GM21515 (cell line): ENCODE data around the gene TRABD2B.
A peak's percentile ranks its signal among the peaks of the same experiment; 100 is the strongest.

Experiments used
- ATAC-seq: cut with Tn5 transposase; IDR thresholded peaks from one replicate; pipeline ENCODE4 v1.9.1; 2021; ENCODE audit not compliant: unreplicated experiment

Gene TRABD2B

DNA sequence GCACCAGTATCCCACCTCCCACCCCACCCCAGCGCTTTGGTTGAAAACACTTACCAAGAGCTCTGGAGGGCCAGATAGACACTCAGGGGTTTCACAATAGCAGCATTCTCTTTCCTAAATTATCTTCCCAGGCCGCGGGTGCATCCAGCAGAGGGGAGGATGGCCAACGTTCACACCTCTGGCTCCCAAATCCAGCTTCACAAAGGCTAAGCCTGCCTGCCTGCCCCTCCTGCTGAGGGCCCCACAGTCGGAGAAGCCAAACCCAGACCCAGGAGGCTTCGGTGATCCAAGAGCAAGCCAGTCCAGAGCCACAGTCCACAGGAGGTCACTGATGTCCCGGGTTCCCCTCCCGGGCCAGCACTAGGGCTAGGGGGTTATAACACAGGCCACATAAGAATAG lies 231.9 kb downstream of the TRABD2B start:
- no peak for ATAC-seq

DNA sequence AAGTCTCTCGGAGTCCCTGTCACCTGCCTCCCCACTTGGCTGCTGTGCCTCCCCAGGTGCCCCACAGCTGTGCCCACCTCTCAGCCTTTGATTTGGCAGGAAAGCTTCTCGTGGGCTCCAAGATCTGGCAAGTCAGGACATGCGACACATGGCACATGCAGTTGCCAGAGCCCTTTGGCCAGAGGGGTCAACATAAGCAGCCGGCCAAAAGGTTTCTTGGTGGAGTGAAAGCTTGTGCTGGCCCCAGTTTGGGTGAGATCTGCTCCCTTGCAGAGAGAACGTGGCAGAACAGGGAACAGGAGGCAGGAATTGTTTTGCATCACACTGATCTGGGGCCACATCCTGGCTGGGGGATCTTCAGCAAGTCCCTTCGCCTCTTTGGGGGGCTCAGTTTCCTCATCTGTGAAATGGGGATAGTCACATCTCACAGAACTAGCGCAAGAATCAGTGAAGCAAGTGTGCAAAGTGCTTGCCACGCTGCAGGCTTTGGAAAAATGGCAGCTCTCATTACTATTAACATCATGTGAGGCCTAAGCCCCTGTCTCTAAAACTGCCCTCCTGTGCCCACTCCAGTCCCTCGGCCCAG lies 232.6 kb downstream of the TRABD2B start:
- no peak for ATAC-seq

DNA sequence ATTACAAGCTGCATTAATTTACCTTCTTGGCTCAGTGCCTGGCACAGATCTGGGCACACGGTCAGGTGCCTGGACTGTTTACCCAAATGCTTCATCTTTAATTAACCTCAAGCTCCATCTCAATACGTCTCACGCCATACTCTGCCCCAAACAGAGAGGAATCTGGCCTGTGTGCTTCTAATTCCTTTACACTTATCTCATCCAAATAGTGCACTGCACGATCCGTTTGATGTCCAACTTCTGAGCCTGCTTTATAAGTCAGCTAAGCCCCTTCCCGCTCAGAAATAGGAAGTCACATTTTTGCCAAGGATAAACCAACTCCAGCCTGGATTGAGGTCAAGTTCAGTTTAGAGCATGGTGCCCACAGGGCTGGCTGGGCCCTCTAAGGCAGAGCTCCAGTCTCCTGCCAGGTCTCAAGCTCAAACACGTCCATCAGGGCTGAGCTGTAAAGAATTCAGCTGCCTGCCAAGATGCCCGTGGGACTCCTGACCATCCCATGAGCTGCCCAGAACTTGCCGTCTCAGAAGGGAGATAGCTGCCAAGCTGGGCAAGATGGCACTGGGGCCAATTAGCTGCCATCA lies 233.5 kb downstream of the TRABD2B start:
- ATAC-seq, result no peak

DNA sequence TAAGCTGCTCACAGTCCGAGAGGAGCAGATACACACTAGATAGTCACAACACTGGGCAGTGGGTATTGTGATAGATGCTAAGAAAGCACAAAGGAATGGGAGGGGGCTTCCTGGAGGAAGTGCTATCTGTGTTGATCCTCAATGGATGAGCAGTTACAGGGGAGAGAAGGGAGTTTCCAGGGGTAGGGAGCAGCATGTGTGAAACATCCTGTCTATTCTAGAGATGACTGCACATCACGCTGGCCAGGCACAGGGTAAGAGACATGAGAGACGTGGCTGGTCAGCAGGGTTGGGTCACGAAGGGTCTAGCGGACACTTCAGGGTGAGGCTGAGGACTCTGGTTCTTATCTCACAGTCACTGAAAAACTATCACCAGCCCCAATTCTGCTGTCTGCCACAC lies 235.2 kb downstream of the TRABD2B start:
- no peak for ATAC-seq

DNA sequence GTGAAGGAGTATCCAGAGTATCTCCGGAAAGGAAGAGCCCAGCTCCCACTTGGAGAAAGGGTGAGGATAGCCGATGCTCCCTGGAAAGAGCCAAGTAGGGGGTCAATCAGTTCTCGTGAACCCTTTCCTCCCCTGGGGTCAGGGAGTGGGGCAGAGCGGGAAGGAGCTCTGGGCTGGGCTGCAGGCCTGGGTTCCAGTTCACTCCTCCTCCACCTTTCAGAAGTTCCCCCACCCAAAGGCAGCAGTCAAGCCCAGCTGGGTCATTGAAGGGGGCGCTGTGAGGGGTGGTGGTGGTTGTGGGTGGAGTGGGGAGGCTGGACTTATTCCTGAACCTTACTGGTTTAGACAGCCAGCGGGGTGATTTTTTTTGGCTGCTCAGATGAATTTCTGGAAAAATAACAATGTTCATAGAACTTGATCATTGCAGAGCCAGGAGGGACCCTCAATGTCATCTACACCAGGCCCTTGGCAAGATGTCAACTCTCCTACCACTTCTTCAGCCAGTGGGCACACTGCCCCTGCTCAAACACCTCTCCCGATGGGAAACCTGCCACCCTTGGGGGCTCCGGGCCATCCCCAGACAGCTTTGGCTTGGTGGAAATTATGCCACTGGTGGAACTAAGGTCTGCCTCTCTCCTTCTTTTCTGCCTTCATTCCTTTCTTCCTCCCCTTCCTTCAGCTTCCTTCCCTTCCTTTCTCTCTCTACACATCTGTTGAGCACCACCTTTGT lies 235.8 kb downstream of the TRABD2B start:
- no peak for ATAC-seq

DNA sequence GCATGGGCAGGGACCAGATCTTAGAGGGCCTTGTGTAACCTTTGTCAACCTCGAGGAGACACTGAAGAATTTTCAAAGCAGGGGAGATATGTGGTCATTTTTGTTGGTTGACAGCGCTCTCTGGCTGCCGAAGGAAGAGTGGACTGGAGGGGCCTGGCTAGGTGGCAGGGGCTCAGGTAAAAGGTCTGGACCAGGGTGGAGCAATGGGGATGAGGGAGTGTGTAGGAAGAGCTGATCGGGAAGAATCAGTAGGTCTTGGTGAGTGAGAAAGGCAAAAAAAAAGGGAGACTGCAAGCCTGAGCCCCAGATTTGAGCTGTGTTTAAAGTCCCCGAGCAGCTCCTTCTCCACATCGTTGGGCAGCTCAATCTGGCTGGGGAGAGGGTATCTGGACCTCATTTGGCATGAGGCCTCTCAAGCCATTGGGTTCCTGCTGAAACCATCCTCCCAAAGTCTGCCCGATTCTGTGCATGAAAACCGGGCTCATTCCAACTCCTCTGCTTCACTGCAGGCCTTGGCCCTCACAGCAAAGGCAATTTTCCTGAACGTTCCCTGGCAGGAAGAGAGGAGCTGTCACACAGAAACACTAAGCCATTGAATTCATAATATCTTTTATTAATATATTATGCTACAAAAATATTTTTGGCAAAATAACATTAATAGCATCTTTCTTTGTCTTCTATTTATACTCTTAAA lies 237.1 kb downstream of the TRABD2B start:
- no peak for ATAC-seq

DNA sequence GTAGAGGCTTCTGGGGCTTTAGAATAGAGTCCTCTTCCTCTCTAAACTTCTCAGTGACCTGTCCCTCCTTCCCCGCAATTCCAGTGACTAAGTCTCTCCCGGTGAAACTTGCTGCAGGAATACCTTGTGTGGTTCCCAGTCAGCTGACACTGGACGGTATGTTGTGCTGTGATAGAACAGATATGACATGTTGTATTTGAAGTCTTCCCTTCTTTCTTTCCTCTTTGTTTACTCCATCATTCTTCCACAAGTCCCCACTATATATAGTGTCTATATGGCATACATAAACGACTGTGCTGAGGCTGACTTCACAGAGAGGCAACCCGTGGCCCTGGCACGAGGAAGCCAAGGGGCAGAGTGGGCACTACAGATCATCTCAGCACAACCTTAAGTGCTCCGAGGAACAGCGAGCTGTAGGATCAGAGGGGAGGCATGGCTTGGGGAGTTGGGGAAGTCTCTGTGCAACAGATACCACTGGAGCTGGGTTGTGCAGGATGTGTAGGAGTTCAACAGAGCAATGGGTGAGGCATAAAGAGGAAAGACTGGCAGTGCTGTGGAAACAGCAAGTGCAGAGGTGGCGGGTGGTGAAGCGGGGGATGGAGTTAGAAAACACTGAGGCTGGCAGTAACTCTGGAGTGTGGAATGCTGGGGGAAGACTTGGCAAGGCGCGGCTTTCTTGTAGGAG lies 237.8 kb downstream of the TRABD2B start:
- no peak for ATAC-seq

DNA sequence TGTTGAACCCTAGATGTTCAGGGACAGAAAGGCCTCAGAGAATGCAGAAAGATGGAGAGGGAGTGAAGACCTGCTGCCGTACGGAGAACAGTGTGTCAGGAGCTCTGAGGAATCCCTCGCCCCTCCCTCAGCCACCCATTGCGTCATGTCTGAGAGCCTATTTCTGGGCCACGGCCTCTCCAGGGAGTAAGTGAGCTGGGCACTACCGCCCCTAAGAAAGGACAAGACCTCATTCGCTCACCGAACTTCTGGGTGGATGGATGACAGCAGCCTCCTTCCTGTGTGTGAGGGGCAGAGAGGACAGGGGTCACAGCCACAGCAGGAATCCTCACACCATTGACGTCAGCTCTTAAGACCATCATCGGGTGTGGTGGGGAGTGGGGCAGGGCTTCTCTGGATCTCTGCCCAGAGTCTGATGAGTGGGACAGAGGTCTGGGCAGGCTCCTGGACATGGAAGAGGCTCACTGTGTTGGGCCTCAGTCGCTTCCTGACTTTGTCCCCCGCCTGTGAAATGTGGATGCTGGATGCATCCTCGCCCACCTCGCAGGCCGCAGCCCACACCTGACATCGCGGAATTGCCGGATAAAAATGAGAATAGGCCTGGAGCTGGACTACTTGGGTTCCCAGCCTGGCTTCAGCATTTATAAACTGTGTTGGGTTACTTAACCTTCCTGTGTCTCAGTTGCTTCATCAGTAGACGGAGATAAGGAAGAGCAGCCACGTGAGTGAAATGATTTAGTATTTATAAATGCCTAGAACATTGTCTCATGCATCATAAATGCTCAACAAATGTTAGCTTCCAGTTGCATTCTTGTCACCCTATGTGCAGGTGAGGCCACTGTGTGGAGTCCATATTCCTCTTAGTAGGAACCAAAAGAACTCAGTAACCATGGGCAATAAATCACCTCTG lies 238.6 kb downstream of the TRABD2B start:
- ATAC-seq, result no peak

DNA sequence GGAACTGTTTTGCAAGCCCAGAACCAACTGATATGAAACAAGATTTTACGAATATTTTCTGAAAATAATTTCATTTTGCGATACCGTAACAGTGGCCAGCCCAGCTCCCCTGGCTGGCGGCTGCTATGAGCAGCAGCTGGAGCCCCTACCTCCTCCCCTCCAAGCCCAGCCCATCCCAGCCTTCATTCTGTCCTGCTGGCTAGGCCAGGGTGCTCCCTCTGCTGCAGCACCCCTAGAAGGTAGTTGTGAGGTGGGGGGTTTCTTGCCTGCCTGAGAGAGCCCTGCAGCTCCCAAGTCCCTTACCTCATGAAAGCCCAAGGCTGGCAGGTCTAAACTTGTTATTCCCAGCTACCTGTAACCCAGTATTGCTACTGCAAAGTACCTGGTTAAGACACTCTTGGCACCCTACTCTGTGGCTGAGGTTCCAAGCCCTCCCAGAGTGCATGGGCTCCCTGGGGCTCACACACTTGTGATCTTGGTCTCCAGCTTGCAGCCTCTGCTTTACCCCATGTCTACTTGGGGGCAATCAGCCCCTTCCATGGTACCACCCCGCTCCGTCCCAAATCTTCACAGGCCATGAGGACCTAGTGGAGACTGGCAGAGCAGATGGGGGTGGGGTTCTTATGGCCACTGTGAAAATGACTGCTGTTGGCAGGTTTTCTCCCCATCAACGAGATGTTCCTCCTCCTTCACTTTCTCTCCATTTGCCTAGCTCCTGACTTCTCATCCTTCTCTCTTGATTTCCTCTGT lies 239.8 kb downstream of the TRABD2B start:
- ATAC-seq, result no peak

DNA sequence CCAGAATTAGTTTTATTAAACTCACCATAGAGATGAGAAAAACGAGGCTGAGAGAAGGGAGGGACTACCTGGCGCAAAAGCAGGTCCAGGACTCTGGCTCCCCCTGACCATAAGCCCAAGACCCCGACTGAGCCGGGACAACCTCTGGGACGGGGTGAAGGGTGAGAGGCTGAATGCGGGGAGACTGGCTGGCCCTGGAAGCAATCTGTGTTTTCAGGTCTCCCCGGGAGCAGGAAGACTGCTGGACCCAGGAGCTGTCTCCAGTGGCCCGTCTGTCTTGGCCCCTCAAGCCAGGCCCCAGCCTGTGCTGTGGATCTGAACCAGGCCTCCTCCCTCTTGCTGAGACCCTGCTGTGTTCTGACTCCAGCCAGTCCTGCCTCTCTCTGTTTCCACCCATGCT lies 240.8 kb downstream of the TRABD2B start:
- no peak for ATAC-seq

DNA sequence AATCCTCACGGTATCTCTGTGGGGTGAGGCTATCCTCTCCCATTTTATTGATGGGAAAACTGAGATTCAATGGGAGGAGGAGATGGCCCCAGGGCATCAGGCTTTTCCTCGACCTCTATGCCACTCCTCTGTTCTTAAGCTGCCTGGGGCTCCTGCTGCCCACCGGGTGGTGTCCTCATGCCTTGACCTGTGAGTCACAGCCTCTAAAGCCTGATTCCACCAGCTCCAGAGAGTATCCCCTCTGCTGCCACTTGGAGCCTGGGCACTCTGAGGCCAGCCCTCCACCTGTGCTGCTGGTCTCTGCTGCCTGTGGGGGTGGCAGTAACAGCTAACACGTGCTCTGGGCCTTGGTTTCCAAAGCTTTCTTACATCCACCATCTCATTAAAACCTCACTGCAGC lies 241.2 kb downstream of the TRABD2B start:
- no peak for ATAC-seq

DNA sequence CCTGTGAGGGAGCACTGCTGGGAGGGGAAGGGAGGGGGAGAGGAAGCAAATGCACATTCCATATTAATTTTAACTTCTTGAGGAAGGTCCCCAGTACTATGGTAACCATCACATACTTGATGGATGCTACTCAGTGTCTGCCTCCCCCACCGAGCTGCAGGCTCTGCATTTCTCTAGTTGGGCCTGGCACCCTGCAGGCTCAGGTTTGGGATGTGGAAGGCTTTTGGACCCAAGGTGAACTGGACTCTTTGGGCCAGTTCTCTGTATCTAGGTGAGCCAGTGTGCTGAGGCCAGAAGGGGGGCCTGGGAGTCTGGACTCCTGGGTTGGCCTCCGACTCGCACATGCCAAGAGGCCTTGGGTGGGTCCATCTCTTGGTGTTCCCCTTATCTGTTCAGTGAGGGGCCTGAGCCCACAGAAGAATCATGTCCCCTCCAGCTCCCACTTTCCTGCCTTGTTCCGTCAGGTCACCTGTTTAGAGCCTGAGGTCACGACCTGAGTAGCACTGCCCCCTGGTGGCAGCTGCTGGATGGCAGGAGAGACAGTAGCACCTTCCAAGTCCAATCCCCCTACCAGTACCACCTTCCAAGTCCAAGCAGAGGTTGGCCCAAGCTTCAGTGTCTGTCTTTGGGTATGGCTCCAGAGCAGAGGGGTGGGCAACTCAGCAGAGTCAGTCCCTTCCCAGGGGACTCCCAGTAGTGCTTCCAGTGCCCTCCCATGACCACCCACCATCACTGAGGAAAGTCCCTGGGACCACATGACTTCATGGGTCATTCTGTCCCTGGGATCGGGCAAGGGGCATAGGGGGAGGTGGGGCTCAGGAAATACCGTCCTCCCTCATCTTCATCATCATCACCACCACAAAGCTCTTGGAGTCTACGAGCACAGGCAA lies 241.8 kb downstream of the TRABD2B start:
- peak; percentile 67 for ATAC-seq

DNA sequence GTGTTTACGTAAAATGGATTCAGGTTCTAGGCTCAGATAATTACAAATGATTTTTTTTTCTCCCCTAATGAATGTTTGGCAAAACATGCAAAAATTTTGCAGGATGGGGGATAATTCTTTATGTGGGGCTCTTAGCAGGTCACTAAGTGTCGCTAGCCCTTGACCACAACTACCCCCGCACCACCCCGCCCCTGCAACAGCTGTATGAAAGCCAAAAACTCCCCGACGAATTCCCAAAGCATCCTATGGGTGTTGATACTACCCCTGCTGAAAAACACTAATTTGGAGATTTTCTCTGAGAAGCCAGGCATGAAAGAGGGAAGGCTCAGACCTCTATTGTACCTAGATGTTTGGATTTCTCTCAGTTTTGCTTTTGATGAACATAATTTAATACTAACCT lies 243.0 kb downstream of the TRABD2B start:
- no peak for ATAC-seq

DNA sequence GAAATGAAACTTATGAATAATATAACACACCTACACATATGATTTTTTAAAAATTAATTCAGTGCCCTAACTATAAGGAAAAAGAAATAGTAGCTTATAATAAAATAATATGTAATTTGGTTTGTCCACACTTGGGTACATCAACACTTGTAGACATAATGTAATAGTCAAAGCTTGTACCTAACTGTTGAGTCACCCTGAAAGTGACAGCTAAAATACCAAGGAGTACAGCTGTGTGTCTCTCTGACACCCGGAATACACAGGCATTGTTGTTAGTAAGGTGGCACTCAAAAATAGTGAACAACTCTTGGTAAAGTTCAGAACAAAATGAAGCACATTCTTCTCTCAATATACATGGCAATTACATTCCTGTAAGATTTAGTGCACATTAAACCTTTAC lies 243.4 kb downstream of the TRABD2B start:
- peak; percentile 50 for ATAC-seq

DNA sequence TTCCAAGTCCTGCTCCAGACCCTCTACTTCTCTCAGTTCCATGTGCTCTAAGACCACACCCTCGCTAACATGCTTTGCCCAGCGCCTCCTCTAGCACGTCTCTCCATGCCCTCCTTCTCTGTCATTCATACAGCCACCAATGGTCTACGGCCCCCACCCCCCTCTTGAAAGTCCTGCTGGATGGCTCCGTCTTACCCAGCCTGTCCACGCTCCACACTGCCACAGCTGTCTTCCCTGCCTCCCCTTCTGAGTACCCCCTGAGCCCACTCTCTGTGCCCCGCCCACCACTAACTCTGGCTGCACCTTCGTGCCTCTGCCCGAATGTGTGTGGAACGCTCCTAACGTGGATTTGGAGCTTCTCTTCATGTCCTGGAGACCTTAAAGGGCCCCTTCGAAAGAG lies 244.6 kb downstream of the TRABD2B start:
- no peak for ATAC-seq

DNA sequence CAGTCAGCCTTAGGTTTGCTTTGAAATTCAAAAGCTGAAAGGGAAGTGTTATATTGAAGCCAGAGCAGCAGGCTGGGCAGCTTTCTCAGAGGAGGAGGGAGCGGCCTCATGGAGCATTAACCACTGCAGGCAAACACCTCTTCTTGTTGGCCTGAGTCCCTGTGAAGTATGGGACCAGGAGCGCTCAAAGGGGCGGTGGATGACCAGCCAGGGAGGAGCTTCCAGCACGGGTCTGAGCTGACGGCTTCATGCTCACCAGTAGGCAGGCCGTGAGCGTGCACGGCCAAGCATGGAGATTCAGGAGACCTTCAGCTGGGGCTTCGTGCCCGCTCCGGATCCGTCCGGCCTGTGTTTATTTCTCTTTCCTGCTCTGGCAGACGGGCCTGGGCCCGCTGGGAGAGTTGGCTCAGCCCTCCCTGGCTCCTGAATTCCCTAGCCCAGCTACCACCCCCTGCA lies 245.2 kb downstream of the TRABD2B start:
- ATAC-seq, result no peak

DNA sequence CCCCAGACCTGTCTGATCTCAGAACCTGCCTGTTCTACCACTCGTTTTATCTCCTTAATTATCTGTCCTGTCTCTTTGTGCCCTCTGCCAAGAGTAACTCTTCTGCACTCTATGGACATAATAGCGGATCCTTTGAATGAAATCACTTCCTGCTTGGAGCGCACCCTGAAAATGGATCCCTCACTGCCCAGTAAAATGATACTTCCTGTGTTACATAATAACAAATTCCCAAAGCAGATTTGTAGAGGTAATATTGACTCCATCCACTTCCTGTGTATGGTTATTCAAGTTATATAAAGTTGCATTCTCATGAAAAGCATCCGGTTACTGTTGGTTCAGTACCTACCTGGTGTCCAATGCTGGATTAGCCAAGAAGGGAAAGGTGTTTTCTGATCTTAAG lies 246.0 kb downstream of the TRABD2B start:
- ATAC-seq, result no peak

DNA sequence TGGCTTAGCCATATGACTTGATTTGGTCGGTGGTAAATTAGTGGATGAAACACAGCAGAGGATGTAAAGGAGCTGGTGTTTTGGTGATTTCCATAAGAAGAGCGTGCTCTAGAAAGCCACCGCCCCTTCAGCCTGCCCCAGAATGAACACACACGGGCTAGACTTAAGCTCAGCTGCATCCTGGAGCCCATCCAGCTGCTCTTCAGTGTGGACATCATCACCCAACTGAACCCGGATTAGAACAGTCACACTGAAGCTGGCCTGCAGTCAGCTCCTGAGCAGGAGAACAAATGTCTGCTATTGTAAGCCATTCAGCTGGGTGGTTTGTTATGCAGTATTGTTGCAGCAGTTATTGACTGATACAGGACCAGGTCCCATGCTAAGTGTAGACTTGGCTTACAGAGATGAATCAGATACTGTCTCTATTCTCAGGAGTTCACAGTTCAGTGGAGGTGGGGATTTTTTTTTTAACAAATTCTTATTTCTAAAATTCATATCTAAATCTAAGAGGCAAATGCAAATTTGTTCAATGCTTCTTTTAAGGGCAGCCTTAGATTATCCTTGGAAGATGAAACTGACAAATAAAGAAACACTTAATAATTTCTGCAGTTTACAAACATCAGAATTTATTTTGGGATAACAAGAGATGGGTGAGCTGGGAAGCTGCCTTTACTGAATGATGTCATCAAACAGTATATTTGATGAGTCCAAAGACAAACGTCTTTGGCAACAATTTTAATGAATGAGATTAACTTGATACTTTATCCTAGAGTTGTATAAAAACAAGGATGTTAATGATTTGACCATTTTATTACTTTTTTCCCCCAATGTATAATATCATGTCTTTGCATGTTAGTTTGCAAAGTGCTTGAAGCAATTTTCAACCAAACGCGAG lies 251.2 kb downstream of the TRABD2B start:
- no peak for ATAC-seq
